Measurements from ENCODE around the gene IRF2.

Gene IRF2

GRCh38 chr4:184422378-184422777 lies 52.0 kb downstream of the IRF2 start:
- no peak for TF ChIP-seq CTCF (IDR thresholded peaks at IDR 0.05)
- H3K36me3 ChIP-seq: peaks cover 62% of the 10 kb centered on the region
- peaks cover 6 to 14% of the 10 kb centered on the region in 2 experiments for H3K4me1 ChIP-seq (ENCODE audit: control insufficient read depth in 1 of 2, insufficient read depth in 1 of 2, low read depth in 1 of 2, low read length in 1 of 2)
- no peaks in the 10 kb centered on the region for H3K27me3 ChIP-seq
- H3K27ac ChIP-seq: peak overlapping the region; percentile 40
- H3K9me3 ChIP-seq: no peaks in the 10 kb centered on the region
- no peak overlapping the region for H3K4me3 ChIP-seq (ENCODE audit: low read depth in 1 of 2, low read length in 1 of 2)

GRCh38 chr4:184421533-184422155 lies 52.7 kb downstream of the IRF2 start:
- peaks cover 14 to 18% of the 10 kb centered on the region in 2 experiments for H3K4me1 ChIP-seq (ENCODE audit: control insufficient read depth in 1 of 2, insufficient read depth in 1 of 2, low read depth in 1 of 2, low read length in 1 of 2)
- no peak for TF ChIP-seq CTCF (IDR thresholded peaks at IDR 0.05)
- no peak overlapping the region for H3K4me3 ChIP-seq (ENCODE audit: low read depth in 1 of 2, low read length in 1 of 2)
- H3K9me3 ChIP-seq: no peaks in the 10 kb centered on the region
- peaks cover 57% of the 10 kb centered on the region for H3K36me3 ChIP-seq
- peak overlapping the region; percentile 63 for H3K27ac ChIP-seq
- H3K27me3 ChIP-seq: no peaks in the 10 kb centered on the region

GRCh38 chr4:184420881-184421416 lies 53.4 kb downstream of the IRF2 start:
- TF ChIP-seq CTCF (IDR thresholded peaks at IDR 0.05): no peak
- H3K4me3 ChIP-seq (ENCODE audit: low read depth in 1 of 2, low read length in 1 of 2): no peak overlapping the region
- H3K27ac ChIP-seq: peak overlapping the region; percentile 63
- H3K36me3 ChIP-seq: peaks cover 51% of the 10 kb centered on the region
- no peaks in the 10 kb centered on the region for H3K9me3 ChIP-seq
- peaks cover 17 to 18% of the 10 kb centered on the region in 2 experiments for H3K4me1 ChIP-seq (ENCODE audit: control insufficient read depth in 1 of 2, insufficient read depth in 1 of 2, low read depth in 1 of 2, low read length in 1 of 2)
- H3K27me3 ChIP-seq: no peaks in the 10 kb centered on the region

- Histone ChIP-seq H3K27ac (peak overlapping the region; percentile 63), H3K36me3 (peaks cover 51% of the 10 kb centered on the region), H3K27me3 (no peaks in the 10 kb centered on the region), H3K9me3 (no peaks in the 10 kb centered on the region), H3K4me1 (ENCODE audit: control insufficient read depth in 1 of 2, insufficient read depth in 1 of 2, low read depth in 1 of 2, low read length in 1 of 2) (peaks cover 16 to 18% of the 10 kb centered on the region in 2 experiments), H3K4me3 (ENCODE audit: low read depth in 1 of 2, low read length in 1 of 2) (no peak overlapping the region)
- no peak for TF ChIP-seq CTCF (IDR thresholded peaks at IDR 0.05)
These were observed 53.9 kb downstream of the IRF2 start for GRCh38 chr4:184420402-184420801.

GRCh38 chr4:184419976-184420375 lies 54.4 kb downstream of the IRF2 start:
- Histone ChIP-seq H3K9me3 (no peaks in the 10 kb centered on the region), H3K27me3 (no peaks in the 10 kb centered on the region), H3K4me3 (ENCODE audit: low read depth in 1 of 2, low read length in 1 of 2) (no peak overlapping the region), H3K4me1 (ENCODE audit: control insufficient read depth in 1 of 2, insufficient read depth in 1 of 2, low read depth in 1 of 2, low read length in 1 of 2) (peaks cover 16 to 18% of the 10 kb centered on the region in 2 experiments), H3K27ac (peak overlapping the region; percentile 63), H3K36me3 (peaks cover 51% of the 10 kb centered on the region)
- TF ChIP-seq CTCF (IDR thresholded peaks at IDR 0.05): no peak

Data from neutrophil (primary cell).